H1 (cell line): ENCODE measurements around the gene GDPD5. TPM values are rescaled to one million over a fixed set of nuclear protein-coding genes. Genes with fewer than 3 reads are reported as not detected.

Experiments
- CTCF ChIA-PET: fragments of 300-600 bp; sonication (Branson Sonifier 250); formaldehyde crosslinking; loops from one replicate; lab custom pipeline; 2021; ENCODE audit not compliant: partially characterized antibody; lab: Charles Lee
- POLR2A ChIA-PET: fragments of 300-600 bp; sonication (Branson Sonifier 250); formaldehyde crosslinking; loops from one replicate; lab custom pipeline; 2021; ENCODE audit warnings: inconsistent platforms; ENCODE audit not compliant: partially characterized antibody; lab: Charles Lee
- DNase-seq, 2 experiments: peaks; one replicate each; pipeline versions ENCODE4 v3.0.0 to v3.0.0-alpha.2; 2010 to 2022; ENCODE audit warnings: low spot score in 2 of 2, low read depth in 1 of 2, mixed read lengths in 1 of 2
- FAIRE-seq: peaks from 2 replicates; lab custom pipeline; 2011; peaks lifted over from hg19 to GRCh38; lab: Jason Lieb, UNC
- H2AFZ ChIP-seq: 2 replicates; pipeline ENCODE4 v1.8.1; 2012; ENCODE audit warnings: low read length, inconsistent platforms
- H2AK5ac ChIP-seq: 2 replicates; pipeline ENCODE4 v1.6.1; 2013; ENCODE audit warnings: low read depth, low read length
- H2BK120ac ChIP-seq: replicated peaks from 2 replicates; pipeline ENCODE3; 2013; ENCODE audit warnings: low read depth, low read length, inconsistent platforms
- H2BK12ac ChIP-seq: 2 replicates; pipeline ENCODE4 v1.6.1; 2013; ENCODE audit warnings: low read depth, low read length
- H2BK15ac ChIP-seq: 2 replicates; pipeline ENCODE4 v1.6.1; 2013; ENCODE audit warnings: low read length
- H2BK20ac ChIP-seq: 2 replicates; pipeline ENCODE4 v1.6.1; 2013; ENCODE audit warnings: low read length
- H2BK5ac ChIP-seq: 2 replicates; pipeline ENCODE4 v1.6.1; 2013; ENCODE audit warnings: low read depth, low read length
- H3K14ac ChIP-seq: 2 replicates; pipeline ENCODE4 v1.6.1; 2013; ENCODE audit warnings: inconsistent platforms; ENCODE audit not compliant: insufficient read length
- H3K18ac ChIP-seq: 2 replicates; pipeline ENCODE4 v1.6.1; 2013; ENCODE audit warnings: low read length; ENCODE audit errors: extremely low read depth
- H3K23ac ChIP-seq: 2 replicates; pipeline ENCODE4 v1.6.1; 2013; ENCODE audit warnings: inconsistent platforms; ENCODE audit not compliant: insufficient read length
- H3K23me2 ChIP-seq: 2 replicates; pipeline ENCODE4 v1.6.1; 2013; ENCODE audit warnings: low read depth, low read length
- H3K27ac ChIP-seq: 2 replicates; pipeline ENCODE4 v1.6.1; 2011; ENCODE audit warnings: low read depth, low read length, inconsistent platforms
- H3K27me3 ChIP-seq, 4 experiments: replicated peaks in 1 of 4; 1 replicate in 1 of 4; 2 replicates in 3 of 4; pipeline versions ENCODE4 v1.6.1 to v1.8.1; 2011 to 2013; ENCODE audit warnings: low read length in 3 of 4, mild to moderate bottlenecking in 3 of 4, inconsistent platforms in 2 of 4, mixed read lengths in 2 of 4, moderate library complexity in 1 of 4; ENCODE audit not compliant: control insufficient read depth in 3 of 4, insufficient read depth in 3 of 4; ENCODE audit errors: extremely low read depth in 1 of 4
- H3K36me3 ChIP-seq, 4 experiments: 2 replicates each; pipeline versions ENCODE4 v1.6.1 to v1.8.1; 2011 to 2013; ENCODE audit warnings: mild to moderate bottlenecking in 4 of 4, low read length in 3 of 4, moderate library complexity in 2 of 4, control low read depth in 1 of 4, inconsistent platforms in 1 of 4; ENCODE audit not compliant: insufficient read depth in 4 of 4, control insufficient read depth in 2 of 4
- H3K4ac ChIP-seq: replicated peaks from 2 replicates; pipeline ENCODE3; 2013; ENCODE audit warnings: low read length, low read depth, mixed read lengths, inconsistent platforms; ENCODE audit not compliant: insufficient read length
- H3K4me1 ChIP-seq, 4 experiments: replicated peaks in 1 of 4; 1 replicate in 1 of 4; 2 replicates in 3 of 4; pipeline versions ENCODE4 v1.6.1 to v1.8.1; 2011 to 2013; ENCODE audit warnings: low read length in 3 of 4, inconsistent platforms in 2 of 4, mixed read lengths in 1 of 4; ENCODE audit not compliant: insufficient read depth in 4 of 4, control insufficient read depth in 3 of 4
- H3K4me2 ChIP-seq, 2 experiments: 2 replicates each; pipeline versions ENCODE4 v1.6.1 to v1.8.1; 2011 to 2013; ENCODE audit warnings: low read depth in 2 of 2, low read length in 2 of 2, control low read depth in 1 of 2, inconsistent platforms in 1 of 2, mild to moderate bottlenecking in 1 of 2; ENCODE audit not compliant: insufficient read depth in 1 of 2
- H3K4me3 ChIP-seq, 4 experiments: fragments of 200-600, 300-600 bp in 1 of 4; sonication (generic), shearing (Covaris generic), sonication (Bioruptor Twin) in 1 of 4; 2 replicates each; pipeline versions ENCODE4 v1.5.1 to v1.8.1; 2011 to 2016; ENCODE audit warnings: low read length in 4 of 4, low read depth in 3 of 4, control low read depth in 2 of 4, inconsistent platforms in 2 of 4, mild to moderate bottlenecking in 2 of 4, mixed read lengths in 1 of 4, moderate library complexity in 1 of 4; ENCODE audit not compliant: insufficient read depth in 2 of 4; ENCODE audit errors: extremely low read depth in 1 of 4
- H3K56ac ChIP-seq: replicated peaks from 2 replicates; pipeline ENCODE3; 2013; ENCODE audit warnings: low read depth, mild to moderate bottlenecking, mixed read lengths, low read length, inconsistent platforms; ENCODE audit not compliant: insufficient read length
- H3K79me1 ChIP-seq: 2 replicates; pipeline ENCODE4 v1.6.1; 2013; ENCODE audit warnings: low read depth, low read length, control low read depth
- H3K79me2 ChIP-seq, 2 experiments: 2 replicates each; pipeline versions ENCODE4 v1.6.1 to v1.8.1; 2012 to 2013; ENCODE audit warnings: low read length in 2 of 2, mild to moderate bottlenecking in 2 of 2, inconsistent platforms in 1 of 2; ENCODE audit not compliant: insufficient read depth in 2 of 2, control insufficient read depth in 1 of 2
- H3K9ac ChIP-seq, 4 experiments: replicated peaks in 1 of 4; 1 replicate in 1 of 4; 2 replicates in 3 of 4; pipeline versions ENCODE4 v1.6.1 to v1.8.1; 2011 to 2013; ENCODE audit warnings: low read depth in 3 of 4, low read length in 3 of 4, control low read depth in 2 of 4, mild to moderate bottlenecking in 2 of 4, moderate library complexity in 2 of 4, inconsistent platforms in 1 of 4; ENCODE audit errors: extremely low read depth in 1 of 4
- H3K9me3 ChIP-seq, 2 experiments: 2 replicates each; pipeline versions ENCODE4 v1.6.1 to v1.8.1; 2012 to 2013; ENCODE audit warnings: mild to moderate bottlenecking in 2 of 2, moderate library complexity in 2 of 2, control low read depth in 1 of 2, inconsistent platforms in 1 of 2, low read depth in 1 of 2, low read length in 1 of 2, mixed read lengths in 1 of 2; ENCODE audit not compliant: insufficient read depth in 2 of 2
- H4K20me1 ChIP-seq, 2 experiments: replicated peaks in 1 of 2; 2 replicates each; pipeline versions ENCODE3 to v1.8.1; 2011 to 2013; ENCODE audit warnings: inconsistent platforms in 2 of 2, low read length in 2 of 2, mild to moderate bottlenecking in 1 of 2; ENCODE audit not compliant: insufficient read depth in 2 of 2, control insufficient read depth in 1 of 2
- H4K5ac ChIP-seq: 2 replicates; pipeline ENCODE4 v1.6.1; 2013; ENCODE audit warnings: low read length, low read depth, mixed read lengths, inconsistent platforms; ENCODE audit not compliant: insufficient read length
- H4K8ac ChIP-seq: 2 replicates; pipeline ENCODE4 v1.8.0; 2013; ENCODE audit warnings: mild to moderate bottlenecking, moderate library complexity, low read length, inconsistent platforms; ENCODE audit not compliant: insufficient read depth; ENCODE audit errors: extremely low read depth
- H4K91ac ChIP-seq: replicated peaks from 2 replicates; pipeline ENCODE3; 2013; ENCODE audit warnings: low read length, mixed read lengths, inconsistent platforms; ENCODE audit not compliant: insufficient read length
- ATF2 ChIP-seq: IDR thresholded peaks from 2 replicates; pipeline ENCODE4 v1.6.1; 2012; ENCODE audit warnings: low read length, inconsistent platforms
- ATF3 ChIP-seq: IDR thresholded peaks from 2 replicates; pipeline ENCODE4 v1.6.1; 2011; ENCODE audit warnings: low read depth, mild to moderate bottlenecking, low read length; ENCODE audit not compliant: insufficient read depth
- BACH1 ChIP-seq: IDR thresholded peaks from 2 replicates; pipeline ENCODE4 v1.6.1; 2012; ENCODE audit warnings: low read length, improper control_type of control experiment
- GTF2F1 ChIP-seq: IDR thresholded peaks from 2 replicates; pipeline ENCODE4 v1.6.1; 2012; ENCODE audit warnings: low read depth, low read length, improper control_type of control experiment, borderline replicate concordance
- HDAC6 ChIP-seq: IDR thresholded peaks from one replicate; pipeline ENCODE4 v1.7.1; 2012; ENCODE audit warnings: low read depth, mild to moderate bottlenecking, inconsistent platforms, low read length, moderate library complexity
- NRF1 ChIP-seq: IDR thresholded peaks from 2 replicates; pipeline ENCODE4 v1.6.1; 2011; ENCODE audit warnings: mild to moderate bottlenecking, low read depth, low read length, improper control_type of control experiment
- POLR2A ChIP-seq, 2 experiments: IDR thresholded peaks; 1 replicate in 1 of 2; 2 replicates in 1 of 2; pipeline ENCODE4 v1.6.1; 2011; ENCODE audit warnings: low read depth in 2 of 2, low read length in 2 of 2, mild to moderate bottlenecking in 2 of 2; ENCODE audit errors: control extremely low read depth in 1 of 2
- SIN3A ChIP-seq, 2 experiments: IDR thresholded peaks in 1 of 2; conservative IDR thresholded peaks in 1 of 2; 2 replicates each; pipeline ENCODE4 v1.6.1; 2011 to 2012; ENCODE audit warnings: low read length in 2 of 2, improper control_type of control experiment in 1 of 2, low read depth in 1 of 2, mild to moderate bottlenecking in 1 of 2
- YY1 ChIP-seq: IDR thresholded peaks from 2 replicates; pipeline ENCODE4 v1.6.1; 2011; ENCODE audit warnings: low read depth, mild to moderate bottlenecking, low read length
- WGBS, 2 experiments: shearing (Covaris generic) in 1 of 2; methylation state at CpG; one replicate each; pipeline versions ENCODE4 v1.1.6 to v1.1.7; 2013 to 2015; ENCODE audit warnings: low lambda C conversion rate in 2 of 2, mixed read lengths in 2 of 2, inconsistent platforms in 1 of 2, low coverage in 1 of 2, missing lambda C conversion rate in 1 of 2; ENCODE audit not compliant: insufficient replicate concordance in 2 of 2, insufficient coverage in 1 of 2, insufficient read length in 1 of 2; ENCODE audit errors: extremely low coverage in 1 of 2, missing lambda C conversion rate in 1 of 2; 5-methylcytosine and 5-hydroxymethylcytosine counted together
- polyA plus RNA-seq, 7 experiments: library from polyadenylated mRNA; depleted of rRNA in 3 of 7; stranded (reverse) in 5 of 7; unstranded in 2 of 7; fragments of >200 nt in 5 of 7; fragments of 200-250 nt in 2 of 7; gene quantifications; 1 replicate in 5 of 7; 2 replicates in 1 of 7; 4 replicates in 1 of 7; pipeline versions ENCODE4 v1.2.1 to v1.2.3, GENCODE V29; 2011 to 2013; ENCODE audit warnings: missing spikeins in 2 of 7, mixed read lengths in 2 of 7
- total RNA-seq: library from RNA; stranded (reverse); fragmentation: NEBNext Ultra II Directional; extraction: Animal tissue kit (Norgen Biotek cat#: 25700); gene quantifications from 2 replicates; pipeline ENCODE4 v1.2.1, GENCODE V29; 2021

Gene GDPD5
- total and polyA plus RNA-seq, 2 of the 8 experiments (the other 6 are each of a cell fraction or from before 2014, with no cell fraction given), result 7.8 to 8.6 TPM

DNA sequence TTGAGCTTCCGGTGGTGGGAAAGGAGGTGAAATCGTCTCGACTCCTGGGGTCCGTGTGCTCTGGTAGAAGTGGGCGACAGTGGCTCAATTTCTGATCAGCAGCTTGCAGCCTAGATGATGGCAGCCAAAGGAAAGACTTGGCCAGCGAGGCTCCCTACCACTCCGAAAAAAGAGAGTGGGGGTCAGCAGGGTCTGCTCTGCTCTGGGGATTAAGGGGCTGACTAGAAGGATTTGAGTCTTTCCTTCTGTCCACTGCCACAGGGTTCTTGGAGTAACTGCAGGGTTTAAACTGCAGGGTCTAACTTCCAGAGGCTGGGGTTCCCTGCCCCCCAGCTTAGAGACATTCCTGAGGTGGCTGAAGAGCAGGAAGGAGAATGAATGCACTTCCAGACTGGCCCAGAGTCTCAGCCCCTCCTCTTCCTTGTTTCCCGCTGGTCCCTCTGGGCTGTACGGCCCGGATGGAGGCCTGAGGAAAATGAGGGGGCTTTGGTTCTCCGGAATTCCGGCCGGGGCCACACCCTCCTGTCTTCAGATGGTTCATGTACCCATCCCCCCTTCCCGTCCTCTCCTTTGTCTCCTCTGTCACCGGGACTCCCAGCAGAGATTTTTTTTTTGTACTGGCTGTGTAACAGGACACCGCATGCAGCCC is 37.2 kb upstream of the GDPD5 start:
- Histone ChIP-seq H2AFZ (no peak overlapping the region), H3K23ac (no peak overlapping the region), H3K36me3 (peaks cover 10 to 21% (median 17%) of the 10 kb centered on the region in 4 experiments), H3K56ac (peak overlapping the region; percentile 87), H2AK5ac (peak overlapping the region; percentile 45; the same call in 1 of the 2 replicates), H4K5ac (peak overlapping the region; percentile 69), H2BK5ac (peak overlapping the region; percentile 96), H3K14ac (no peak overlapping the region), H3K4me3 (peak overlapping the region; percentile 62 to 93 (median 84)), H3K79me2 (peaks cover 11 to 61% of the 10 kb centered on the region in 2 experiments), H3K9ac (peak overlapping the region; percentile 65 to 91 (median 78)), H4K20me1 (peaks cover 5 to 14% of the 10 kb centered on the region in 2 experiments), H3K9me3 (no peaks in the 10 kb centered on the region), H3K23me2 (peaks cover 12% of the 10 kb centered on the region), H3K79me1 (peaks cover 10% of the 10 kb centered on the region; the same call in 1 of the 2 replicates), H2BK120ac (peak overlapping the region; percentile 60), H3K18ac (peak overlapping the region; percentile 95), H3K4me2 (peak overlapping the region; percentile 82 to 95), H3K27me3 (no peaks in the 10 kb centered on the region), H2BK20ac (no peak overlapping the region), H3K27ac (peak overlapping the region; percentile 95), H2BK15ac (no peak overlapping the region; the same call in 1 of the 2 replicates), H3K4me1 (peaks cover 10 to 52% (median 35%) of the 10 kb centered on the region in 4 experiments), H3K4ac (peak overlapping the region; percentile 89), H2BK12ac (peak overlapping the region; percentile 82), H4K91ac (peak overlapping the region; percentile 91), H4K8ac (peak overlapping the region; percentile 91; the same call in 1 of the 2 replicates)
- DNase-seq (peak in 1 of 2 experiments; percentile 79), FAIRE-seq (no peak)
- ChIA-PET POLR2A (interaction anchor here (0.6 to 35.1 kb wide), 26 partner anchors 0 to 322 kb away, joined by 3 to 1120 read pairs (median 4); partner anchors contain the start of genes MOGAT2 and SERPINH1), CTCF (interaction anchor here (0.7 to 17.4 kb wide), 12 partner anchors 3 to 118 kb away, joined by 3 to 344 read pairs (median 8); partner anchors contain the start of gene SERPINH1)
- WGBS, 2 experiments, result 2% methylated on average over 14 of the region's 16 CpGs; no CpG with 5 or more reads in 1 of the 2 experiments
- no peak for TF ChIP-seq HDAC6
- TF ChIP-seq SIN3A (conservative IDR thresholded peaks at IDR 0.05 in 1 of 2, IDR thresholded peaks at IDR 0.05 in 1 of 2; ENCODE audit: low read depth in 1 of 2, low read length in 2 of 2), result peak in 1 of 2 experiments; percentile 83; a peak in 2 of 4 replicates
- 0 out of 2 replicates have a peak, but pooled peaks have one; percentile 15 for TF ChIP-seq BACH1
- TF ChIP-seq GTF2F1, result 0 out of 2 replicates have a peak, but pooled peaks have one; percentile 58
- no peak for TF ChIP-seq YY1
- peak; percentile 48; the same call in 1 of the 2 replicates for TF ChIP-seq ATF2
- peak; percentile 53 to 96 for TF ChIP-seq POLR2A (IDR thresholded peaks at IDR 0.05; ENCODE audit: control extremely low read depth in 1 of 2, low read depth in 2 of 2, low read length in 2 of 2)
- TF ChIP-seq ATF3, result no peak
- TF ChIP-seq NRF1, result no peak
